Panc1 (cell line): Measurements from ENCODE around the gene PARD6B.

ENCODE experiments used
- CTCF ChIP-seq: fragments of 450-650 bp; IDR thresholded peaks from 2 replicates; pipeline ENCODE4 v1.5.1; 2017; ENCODE audit warnings: mild to moderate bottlenecking
- POLR2AphosphoS5 ChIP-seq: IDR thresholded peaks from 2 replicates; pipeline ENCODE4 v1.6.1; 2012; ENCODE audit warnings: mild to moderate bottlenecking, low read depth, low read length, moderate library complexity
- SIN3A ChIP-seq: IDR thresholded peaks from 2 replicates; pipeline ENCODE4 v1.6.1; 2012; ENCODE audit warnings: low read depth, mild to moderate bottlenecking, low read length, moderate library complexity, borderline replicate concordance; ENCODE audit not compliant: insufficient read depth

- no peak for TF ChIP-seq POLR2AphosphoS5
- TF ChIP-seq CTCF = no peak
- TF ChIP-seq SIN3A = no peak
Measured at GRCh38 chr20:50719328-50719727, 12.1 kb upstream of the PARD6B start.
